GM12875 (cell line): ENCODE measurements around the gene CLDN4.
"Not testable (repeated sequence)": the region's sequence is repeated elsewhere in the genome, so short reads cannot be mapped to it uniquely, and the experiment has no call there.

Experiments used
- H3K4me3 ChIP-seq: one replicate; pipeline ENCODE4 v1.5.1; 2011; ENCODE audit warnings: low read depth, low read length, control low read depth
- TF ChIP-seq, protein P1 (sequence below): IDR thresholded peaks from 2 replicates; pipeline ENCODE4 v1.5.1; 2011; ENCODE audit warnings: low read depth, mild to moderate bottlenecking, control low read depth, inconsistent platforms, low read length, moderate library complexity, borderline replicate concordance; ENCODE audit not compliant: insufficient read depth

CLDN4 gene

DNA sequence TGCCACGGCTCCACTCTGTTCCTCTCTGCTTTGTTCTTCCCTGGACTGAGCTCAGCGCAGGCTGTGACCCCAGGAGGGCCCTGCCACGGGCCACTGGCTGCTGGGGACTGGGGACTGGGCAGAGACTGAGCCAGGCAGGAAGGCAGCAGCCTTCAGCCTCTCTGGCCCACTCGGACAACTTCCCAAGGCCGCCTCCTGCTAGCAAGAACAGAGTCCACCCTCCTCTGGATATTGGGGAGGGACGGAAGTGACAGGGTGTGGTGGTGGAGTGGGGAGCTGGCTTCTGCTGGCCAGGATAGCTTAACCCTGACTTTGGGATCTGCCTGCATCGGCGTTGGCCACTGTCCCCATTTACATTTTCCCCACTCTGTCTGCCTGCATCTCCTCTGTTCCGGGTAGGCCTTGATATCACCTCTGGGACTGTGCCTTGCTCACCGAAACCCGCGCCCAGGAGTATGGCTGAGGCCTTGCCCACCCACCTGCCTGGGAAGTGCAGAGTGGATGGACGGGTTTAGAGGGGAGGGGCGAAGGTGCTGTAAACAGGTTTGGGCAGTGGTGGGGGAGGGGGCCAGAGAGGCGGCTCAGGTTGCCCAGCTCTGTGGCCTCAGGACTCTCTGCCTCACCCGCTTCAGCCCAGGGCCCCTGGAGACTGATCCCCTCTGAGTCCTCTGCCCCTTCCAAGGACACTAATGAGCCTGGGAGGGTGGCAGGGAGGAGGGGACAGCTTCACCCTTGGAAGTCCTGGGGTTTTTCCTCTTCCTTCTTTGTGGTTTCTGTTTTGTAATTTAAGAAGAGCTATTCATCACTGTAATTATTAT is 1.2 kb downstream of the CLDN4 start:
- H3K4me3 ChIP-seq, result no peak overlapping the region
- TF ChIP-seq, protein P1, sequence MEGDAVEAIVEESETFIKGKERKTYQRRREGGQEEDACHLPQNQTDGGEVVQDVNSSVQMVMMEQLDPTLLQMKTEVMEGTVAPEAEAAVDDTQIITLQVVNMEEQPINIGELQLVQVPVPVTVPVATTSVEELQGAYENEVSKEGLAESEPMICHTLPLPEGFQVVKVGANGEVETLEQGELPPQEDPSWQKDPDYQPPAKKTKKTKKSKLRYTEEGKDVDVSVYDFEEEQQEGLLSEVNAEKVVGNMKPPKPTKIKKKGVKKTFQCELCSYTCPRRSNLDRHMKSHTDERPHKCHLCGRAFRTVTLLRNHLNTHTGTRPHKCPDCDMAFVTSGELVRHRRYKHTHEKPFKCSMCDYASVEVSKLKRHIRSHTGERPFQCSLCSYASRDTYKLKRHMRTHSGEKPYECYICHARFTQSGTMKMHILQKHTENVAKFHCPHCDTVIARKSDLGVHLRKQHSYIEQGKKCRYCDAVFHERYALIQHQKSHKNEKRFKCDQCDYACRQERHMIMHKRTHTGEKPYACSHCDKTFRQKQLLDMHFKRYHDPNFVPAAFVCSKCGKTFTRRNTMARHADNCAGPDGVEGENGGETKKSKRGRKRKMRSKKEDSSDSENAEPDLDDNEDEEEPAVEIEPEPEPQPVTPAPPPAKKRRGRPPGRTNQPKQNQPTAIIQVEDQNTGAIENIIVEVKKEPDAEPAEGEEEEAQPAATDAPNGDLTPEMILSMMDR, result no peak

DNA sequence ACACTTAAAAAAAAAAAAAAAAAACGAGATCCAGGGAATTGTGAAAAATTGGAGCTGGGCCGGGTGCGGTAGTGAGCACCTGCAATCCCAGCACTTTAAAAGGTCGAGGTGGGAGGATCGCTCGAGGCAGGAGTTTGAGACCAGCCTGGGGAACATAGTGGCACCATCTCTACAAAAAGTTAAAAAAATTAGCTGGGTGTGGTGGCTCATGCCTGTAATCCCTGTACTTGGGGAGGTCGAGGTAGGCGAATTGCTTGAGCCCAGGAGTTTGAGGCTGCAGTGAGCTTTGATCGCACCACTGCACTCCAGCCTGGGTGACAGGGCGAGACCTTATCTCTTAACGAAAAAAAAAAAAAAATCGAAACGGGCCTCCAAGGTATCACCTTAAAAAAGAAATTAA is 2.0 kb downstream of the CLDN4 start:
- TF ChIP-seq, protein P1, result no peak
- H3K4me3 ChIP-seq, result no peak overlapping the region

DNA sequence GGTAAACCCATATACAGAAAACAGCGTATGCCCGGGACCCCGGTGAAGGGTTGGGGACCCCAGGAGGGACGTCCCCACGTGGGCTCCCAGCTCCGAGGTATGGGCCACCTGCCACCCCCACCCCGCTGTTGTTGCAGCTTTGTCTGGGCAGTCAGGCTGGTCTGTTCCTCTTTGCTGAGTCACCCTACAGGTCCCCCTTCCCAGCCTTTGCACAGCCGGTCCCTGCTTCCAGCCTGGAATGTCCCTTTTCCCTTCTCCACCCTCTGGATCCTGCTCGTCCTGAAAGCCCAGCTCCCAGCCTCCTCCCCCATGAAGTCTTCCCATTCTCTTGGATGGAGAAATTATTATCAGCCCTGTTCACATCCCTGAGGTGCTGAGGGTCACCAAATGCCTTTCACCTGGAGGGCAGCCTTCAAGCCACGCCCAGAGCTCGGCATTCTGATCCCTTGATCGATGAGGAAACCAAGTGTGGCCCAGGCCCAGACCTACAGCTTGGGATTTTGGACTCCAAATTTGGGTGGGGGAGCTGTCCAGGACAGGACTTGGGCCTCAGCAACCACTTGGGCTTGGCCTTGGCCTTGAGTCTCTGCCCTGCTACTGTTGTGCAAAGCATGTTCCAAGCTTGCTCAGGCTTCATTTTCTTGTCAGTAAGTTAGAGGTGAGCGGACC is 2.6 kb downstream of the CLDN4 start:
- no peak overlapping the region for H3K4me3 ChIP-seq
- TF ChIP-seq, protein P1, result no peak

DNA sequence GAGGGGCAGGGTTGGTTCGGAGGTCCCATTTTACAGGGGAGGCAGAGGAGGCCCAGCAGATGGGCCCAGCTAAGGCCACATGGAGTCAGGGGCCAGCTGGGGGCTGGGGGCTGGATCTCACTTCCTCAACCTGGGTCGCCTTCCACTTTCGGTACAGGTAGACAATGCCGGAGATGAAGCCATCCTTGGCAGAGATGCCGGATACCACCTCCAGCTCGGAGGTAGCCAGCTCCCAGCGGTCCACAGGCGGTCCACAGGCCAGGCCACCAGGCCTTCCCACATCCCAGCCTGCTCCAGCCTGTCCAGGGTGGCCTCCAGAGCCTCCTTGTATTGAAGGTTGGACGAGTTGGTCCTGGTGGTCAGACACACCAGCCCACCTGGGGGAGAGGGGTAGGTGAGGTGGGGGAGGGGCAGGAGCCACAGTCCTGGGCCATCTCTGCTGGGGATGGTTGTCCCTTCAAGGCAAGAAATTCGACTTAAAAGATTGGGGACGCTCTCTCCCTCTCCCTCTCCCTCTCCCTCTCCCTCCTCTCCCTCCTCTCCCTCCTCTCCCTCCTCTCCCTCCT is 3.9 kb downstream of the CLDN4 start:
- no peak overlapping the region for H3K4me3 ChIP-seq
- TF ChIP-seq, protein P1, result no peak

DNA sequence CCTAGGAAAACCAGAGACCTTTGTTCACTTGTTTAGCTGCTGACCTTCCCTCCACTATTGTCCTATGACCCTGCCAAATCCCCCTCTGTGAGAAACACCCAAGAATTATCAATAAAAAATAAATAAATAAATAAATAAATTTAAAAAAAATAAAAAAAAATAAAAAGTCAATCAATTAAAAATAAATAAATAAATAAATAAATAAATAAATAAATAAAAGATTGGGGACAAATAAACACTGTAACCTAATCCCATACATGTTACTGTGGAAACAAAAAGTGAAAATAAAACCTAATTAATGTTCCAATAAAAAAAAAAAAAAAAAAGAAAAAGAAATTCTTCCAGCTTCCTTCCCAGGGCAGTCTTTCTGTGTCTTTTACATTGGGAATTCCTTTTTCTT is 6.4 kb downstream of the CLDN4 start:
- not testable (repeated sequence) for H3K4me3 ChIP-seq

DNA sequence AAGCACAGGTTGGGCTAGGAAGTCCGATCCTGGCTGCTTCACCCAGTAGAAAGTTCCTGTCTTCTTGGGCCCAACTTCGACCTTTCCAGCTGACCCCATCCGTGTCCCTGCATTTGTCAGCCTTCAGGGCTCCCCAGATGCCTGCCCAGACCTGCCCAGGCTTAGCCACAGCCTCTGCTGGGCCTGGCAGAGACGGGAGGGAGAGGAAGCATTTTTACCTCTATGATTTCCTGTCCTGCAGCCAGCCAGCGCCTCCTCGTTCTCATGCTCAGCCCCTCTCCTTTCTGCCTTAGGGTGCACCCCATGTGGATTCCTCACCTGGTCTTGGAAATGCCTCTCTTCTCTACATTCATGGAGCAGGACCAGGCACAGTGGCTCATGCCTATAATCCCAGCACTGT is 7.8 kb downstream of the CLDN4 start:
- no peak overlapping the region for H3K4me3 ChIP-seq
- TF ChIP-seq, protein P1, result no peak

DNA sequence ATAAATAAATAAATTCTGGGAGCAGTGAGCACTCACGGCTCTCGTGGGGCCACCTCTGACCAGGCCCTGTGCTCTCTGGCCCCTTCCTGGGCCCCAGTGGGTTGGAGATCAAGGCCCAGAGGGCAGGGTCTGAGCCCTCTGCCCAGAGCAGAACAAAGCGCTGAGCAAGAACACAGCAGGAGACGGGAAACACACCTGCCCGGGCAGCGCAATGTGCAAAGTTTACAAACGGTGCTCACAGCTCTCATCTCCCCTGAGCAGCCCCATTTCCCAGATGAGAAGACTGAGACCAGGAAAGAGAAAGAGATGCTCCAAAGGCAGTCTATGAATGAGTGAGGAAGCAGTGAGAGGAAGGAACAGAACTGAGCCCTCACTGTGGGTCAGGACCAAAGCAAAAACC is 8.5 kb downstream of the CLDN4 start:
- TF ChIP-seq, protein P1, result no peak
- H3K4me3 ChIP-seq, result no peak overlapping the region
